Pancreas (tissue), 10 donors: Measurements from ENCODE around the gene DUSP12. TPM values are rescaled to one million over a fixed set of nuclear protein-coding genes. Genes with fewer than 3 reads are reported as not detected.
A peak's percentile ranks its signal among the peaks of the same experiment; 100 is the strongest.

Source experiments
- ATAC-seq, 4 donors: fragments of 200-7000 bp; cut with Tn5 transposase; one replicate each; pipeline versions ENCODE4 v1.8.0 to v1.9.1; 2020; ENCODE audit warnings: mild to moderate bottlenecking in 4 of 4, moderate library complexity in 4 of 4
- DNase-seq, 6 donors: peaks; one replicate each; pipeline ENCODE4 v3.0.0-alpha.2; 2020
- FAIRE-seq: peaks from 2 replicates; lab custom pipeline; 2012; peaks lifted over from hg19 to GRCh38; lab: Jason Lieb, UNC
- H3K27ac ChIP-seq, 4 donors: fragments of 200-600 bp; sonication (generic); 1 replicate in 3 of 4; 2 replicates in 1 of 4; pipeline versions ENCODE4 v1.5.0 to v1.8.0; 2020
- H3K27me3 ChIP-seq, 4 donors: fragments of 200-600 bp; one replicate each; pipeline ENCODE4 v1.8.0; 2021
- H3K36me3 ChIP-seq, 3 donors: fragments of 200-600 bp; sonication (generic) in 1 of 3; one replicate each; pipeline versions ENCODE4 v1.5.0 to v1.8.0; 2020 to 2021
- H3K4me1 ChIP-seq, 3 donors: fragments of 200-600 bp; one replicate each; pipeline ENCODE4 v1.8.0; 2021
- H3K4me3 ChIP-seq, 4 donors: fragments of 200-600 bp; sonication (generic) in 2 of 4; one replicate each; pipeline versions ENCODE4 v1.5.0 to v1.8.0; 2020 to 2021
- H3K9me3 ChIP-seq, 4 donors: fragments of 200-600 bp; one replicate each; pipeline ENCODE4 v1.8.0; 2021
- WGBS, 2 donors: extraction: QIAGEN DNeasy Blood & Tissue Kit; methylation state at CpG; one replicate each; pipeline ENCODE4 v1.1.7; 2013; 5-methylcytosine and 5-hydroxymethylcytosine counted together
- intact Hi-C, 3 donors: fragments of 100-400 bp; cut with DNase I; formaldehyde crosslinking; loops; one replicate each; pipeline versions ENCODE4 v1.11.1 to v1.14.2; 2022
- polyA plus RNA-seq, 2 donors: library from polyadenylated mRNA; stranded (reverse); fragments of 200-250 nt; gene quantifications; one replicate each; pipeline ENCODE4 v1.2.3, GENCODE V29; 2013
- total RNA-seq, 6 donors: library from RNA; stranded (reverse); fragmentation: NEBNext Ultra II Directional in 4 of 6; extraction: Animal tissue kit (Norgen Biotek cat#: 25700) in 4 of 6; gene quantifications; one replicate each; pipeline versions ENCODE4 v1.2.1 to v1.2.4, GENCODE V29; 2021 to 2023
- TF ChIP-seq, protein P1 (sequence below), 4 donors: fragments of 200-600 bp; sonication (generic) in 3 of 4; IDR thresholded peaks; one replicate each; pipeline versions ENCODE4 v1.5.0 to v1.8.0; 2021; ENCODE audit warnings: antibody characterized with exemption in 4 of 4
- donor health status: healthy with polysubstance abuse.
- donor health status: DM: no; HTN: no; CAD: no; lungs with moderate emphysema.
- donor health status: DM: no; HTN: no; CAD: no.
- donor health status: control.
- donor health status: control.
- donor health status: Bipolar disorder and iron deficiency.
- donor health status: DM: yes; HTN: yes; CAD: no.
- donor health status: DM: no; HTN: no; CAD: no.
- donor health status: DM: no; HTN: no; CAD: no.
- donor health status: DM: yes; HTN: yes; CAD: no.

Gene DUSP12, protein sequence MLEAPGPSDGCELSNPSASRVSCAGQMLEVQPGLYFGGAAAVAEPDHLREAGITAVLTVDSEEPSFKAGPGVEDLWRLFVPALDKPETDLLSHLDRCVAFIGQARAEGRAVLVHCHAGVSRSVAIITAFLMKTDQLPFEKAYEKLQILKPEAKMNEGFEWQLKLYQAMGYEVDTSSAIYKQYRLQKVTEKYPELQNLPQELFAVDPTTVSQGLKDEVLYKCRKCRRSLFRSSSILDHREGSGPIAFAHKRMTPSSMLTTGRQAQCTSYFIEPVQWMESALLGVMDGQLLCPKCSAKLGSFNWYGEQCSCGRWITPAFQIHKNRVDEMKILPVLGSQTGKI
- total RNA-seq (10 to 100 TPM in 1 of 6 donors, 1 to 10 TPM in 5; 5.7 to 11.2 (median 8.3) TPM), polyA plus RNA-seq (10 to 100 TPM in 1 of 2 donors, 1 to 10 TPM in 1; 9.2 to 16.0 TPM)

DNA sequence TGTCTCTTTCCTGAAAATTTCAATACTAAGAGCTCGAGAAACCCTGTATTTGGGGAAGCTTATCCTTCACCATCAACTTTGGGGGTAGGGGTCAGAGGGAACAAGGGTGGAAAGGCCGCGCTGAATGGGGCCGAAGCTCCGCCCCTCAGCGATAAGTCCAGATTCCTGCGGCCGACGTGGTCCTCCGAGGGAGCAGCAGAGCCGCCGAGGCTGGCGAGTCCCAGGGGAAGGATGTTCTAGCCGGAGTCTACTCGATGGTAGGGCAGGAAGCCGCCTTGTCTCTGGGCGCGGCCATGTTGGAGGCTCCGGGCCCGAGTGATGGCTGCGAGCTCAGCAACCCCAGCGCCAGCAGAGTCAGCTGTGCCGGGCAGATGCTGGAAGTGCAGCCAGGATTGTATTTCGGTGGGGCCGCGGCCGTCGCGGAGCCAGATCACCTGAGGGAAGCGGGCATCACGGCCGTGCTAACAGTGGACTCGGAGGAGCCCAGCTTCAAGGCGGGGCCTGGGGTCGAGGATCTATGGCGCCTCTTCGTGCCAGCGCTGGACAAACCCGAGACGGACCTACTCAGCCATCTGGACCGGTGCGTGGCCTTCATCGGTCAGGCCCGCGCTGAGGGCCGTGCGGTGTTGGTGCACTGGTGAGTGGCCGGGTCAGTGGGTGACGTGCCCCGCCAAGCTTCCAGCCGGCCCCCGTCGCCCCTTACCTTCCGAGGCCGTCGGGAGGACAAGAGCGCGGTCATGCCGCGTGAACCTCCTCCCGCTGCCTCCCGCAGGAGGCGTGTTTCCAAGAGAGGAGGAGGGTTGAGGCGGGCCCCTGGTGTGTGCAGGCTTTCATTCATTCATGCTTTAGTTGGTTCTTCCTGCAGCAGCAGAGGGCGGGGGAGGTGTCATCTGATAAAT is at the start of gene DUSP12:
DUSP12 (plus strand) TSS at position 278 of the 899 bp plus-strand sequence; CDS start at position 294, 16 bp downstream.
- Histone ChIP-seq H3K9me3 (no peaks in the 10 kb centered on the region), H3K4me1 (peaks cover 0 to 15% (median 10%) of the 10 kb centered on the region in 3 donors), H3K4me3 (peak within 1 kb of the TSS; percentile 73 to 95 (median 88)), H3K27ac (peak within 1 kb of the TSS; percentile 63 to 85 (median 66)), H3K27me3 (no peaks in the 10 kb centered on the region), H3K36me3 (peaks cover 0 to 25% (median 4%) of the 10 kb centered on the region in 3 donors)
- FAIRE-seq (peak; percentile 56), DNase-seq (peak; percentile 90 to 97 (median 91)), ATAC-seq (peak; percentile 99 to 100 (median 100))
- 0% methylated on average over 60 to 65 of the region's 65 CpGs for WGBS, 2 donors
- intact Hi-C loops, result no loop called here
- TF ChIP-seq, protein P1, sequence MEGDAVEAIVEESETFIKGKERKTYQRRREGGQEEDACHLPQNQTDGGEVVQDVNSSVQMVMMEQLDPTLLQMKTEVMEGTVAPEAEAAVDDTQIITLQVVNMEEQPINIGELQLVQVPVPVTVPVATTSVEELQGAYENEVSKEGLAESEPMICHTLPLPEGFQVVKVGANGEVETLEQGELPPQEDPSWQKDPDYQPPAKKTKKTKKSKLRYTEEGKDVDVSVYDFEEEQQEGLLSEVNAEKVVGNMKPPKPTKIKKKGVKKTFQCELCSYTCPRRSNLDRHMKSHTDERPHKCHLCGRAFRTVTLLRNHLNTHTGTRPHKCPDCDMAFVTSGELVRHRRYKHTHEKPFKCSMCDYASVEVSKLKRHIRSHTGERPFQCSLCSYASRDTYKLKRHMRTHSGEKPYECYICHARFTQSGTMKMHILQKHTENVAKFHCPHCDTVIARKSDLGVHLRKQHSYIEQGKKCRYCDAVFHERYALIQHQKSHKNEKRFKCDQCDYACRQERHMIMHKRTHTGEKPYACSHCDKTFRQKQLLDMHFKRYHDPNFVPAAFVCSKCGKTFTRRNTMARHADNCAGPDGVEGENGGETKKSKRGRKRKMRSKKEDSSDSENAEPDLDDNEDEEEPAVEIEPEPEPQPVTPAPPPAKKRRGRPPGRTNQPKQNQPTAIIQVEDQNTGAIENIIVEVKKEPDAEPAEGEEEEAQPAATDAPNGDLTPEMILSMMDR (IDR thresholded peaks at IDR 0.05), result no peak

DNA sequence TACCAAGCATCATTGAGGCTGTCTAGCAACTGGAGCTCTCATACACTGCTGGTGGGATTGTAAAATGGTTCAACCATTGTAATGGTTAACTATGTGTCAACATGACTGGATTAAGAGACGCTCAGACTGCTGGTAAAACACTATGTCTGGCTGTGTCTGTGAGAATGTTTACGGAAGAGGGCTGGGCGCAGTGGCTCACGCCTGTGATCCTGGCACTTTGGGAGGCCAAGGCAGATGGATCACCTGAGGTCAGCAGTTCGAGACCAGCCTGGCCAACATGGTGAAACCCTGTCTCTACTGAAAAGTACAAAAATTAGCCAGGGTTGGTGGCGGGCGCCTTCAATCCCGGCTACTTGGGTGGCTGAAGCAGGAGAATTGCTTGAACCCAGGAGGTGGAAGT is 47.3 kb upstream of the DUSP12 start:
- H3K27me3 ChIP-seq, result no peaks in the 10 kb centered on the region
- intact Hi-C loops, result no loop called here
- H3K36me3 ChIP-seq, result no peaks in the 10 kb centered on the region
- FAIRE-seq, result no peak
- peak in 3 of 4 donors; percentile 44 to 63 (median 45) for ATAC-seq
- 43 to 49% methylated on average over 8 of the region's 8 CpGs for WGBS, 2 donors
- no peak for DNase-seq
- TF ChIP-seq, protein P1 (IDR thresholded peaks at IDR 0.05), result no peak
- no peaks in the 10 kb centered on the region for H3K9me3 ChIP-seq
- H3K4me1 ChIP-seq, result no peaks in the 10 kb centered on the region
- H3K4me3 ChIP-seq, result no peak overlapping the region
- no peak overlapping the region for H3K27ac ChIP-seq

GRCh38 chr1:161705537-161705936 is 44.0 kb upstream of the DUSP12 start:
- intact Hi-C loops, result no loop called here
- TF ChIP-seq, protein P1 (IDR thresholded peaks at IDR 0.05), result no peak
- Histone ChIP-seq H3K9me3 (no peaks in the 10 kb centered on the region), H3K27me3 (no peaks in the 10 kb centered on the region), H3K4me3 (no peak overlapping the region), H3K27ac (no peak overlapping the region), H3K36me3 (no peaks in the 10 kb centered on the region), H3K4me1 (no peaks in the 10 kb centered on the region)
- no peak for ATAC-seq
- no peak for FAIRE-seq
- WGBS, 2 donors, result 72 to 90% methylated on average over 4 of the region's 4 CpGs
- no peak for DNase-seq

GRCh38 chr1:161706113-161706481 is 43.5 kb upstream of the DUSP12 start:
- no peak for FAIRE-seq

More at GRCh38 chr1:161706113-161706481, 43.5 kb upstream of the DUSP12 start:
- ATAC-seq, result no peak
- Histone ChIP-seq H3K27me3 (no peaks in the 10 kb centered on the region), H3K4me3 (no peak overlapping the region), H3K9me3 (no peaks in the 10 kb centered on the region), H3K27ac (no peak overlapping the region), H3K4me1 (no peaks in the 10 kb centered on the region), H3K36me3 (no peaks in the 10 kb centered on the region)
- intact Hi-C loops, result no loop called here
- WGBS, 2 donors, result 75 to 83% methylated on average over 3 of the region's 3 CpGs
- DNase-seq, result no peak
- TF ChIP-seq, protein P1 (IDR thresholded peaks at IDR 0.05), result no peak
